Measurements from ENCODE around the gene NRP2.

DNA sequence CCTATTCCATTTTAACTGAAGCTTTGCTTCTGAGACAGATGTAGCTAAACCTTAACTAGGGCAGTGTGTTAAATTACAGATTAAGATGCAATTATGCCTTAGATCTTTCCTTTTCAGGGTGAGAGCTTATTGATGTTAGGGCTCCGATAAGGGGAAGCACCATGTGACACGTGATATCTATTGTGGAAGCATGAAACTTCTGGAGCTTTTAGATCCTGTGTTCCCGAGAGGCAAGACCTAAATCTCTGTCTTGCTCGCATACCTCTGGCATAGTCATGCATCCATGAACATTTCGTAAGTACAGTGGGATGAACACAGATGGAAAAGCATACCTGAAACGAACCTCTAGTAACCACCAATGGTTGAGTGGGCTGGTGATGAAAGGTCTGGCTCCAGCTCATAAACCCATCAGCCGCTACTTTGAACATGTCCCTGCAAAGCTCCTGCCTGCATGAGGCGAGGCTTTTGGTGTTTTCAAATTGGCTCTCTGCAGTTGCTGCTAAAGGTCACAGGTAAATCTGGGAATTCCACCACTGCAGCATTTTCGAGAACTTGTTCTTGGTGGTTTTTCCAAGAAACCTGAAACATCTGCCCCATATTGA is 3.7 kb upstream of the NRP2 start:
- TF ChIP-seq, protein P1, sequence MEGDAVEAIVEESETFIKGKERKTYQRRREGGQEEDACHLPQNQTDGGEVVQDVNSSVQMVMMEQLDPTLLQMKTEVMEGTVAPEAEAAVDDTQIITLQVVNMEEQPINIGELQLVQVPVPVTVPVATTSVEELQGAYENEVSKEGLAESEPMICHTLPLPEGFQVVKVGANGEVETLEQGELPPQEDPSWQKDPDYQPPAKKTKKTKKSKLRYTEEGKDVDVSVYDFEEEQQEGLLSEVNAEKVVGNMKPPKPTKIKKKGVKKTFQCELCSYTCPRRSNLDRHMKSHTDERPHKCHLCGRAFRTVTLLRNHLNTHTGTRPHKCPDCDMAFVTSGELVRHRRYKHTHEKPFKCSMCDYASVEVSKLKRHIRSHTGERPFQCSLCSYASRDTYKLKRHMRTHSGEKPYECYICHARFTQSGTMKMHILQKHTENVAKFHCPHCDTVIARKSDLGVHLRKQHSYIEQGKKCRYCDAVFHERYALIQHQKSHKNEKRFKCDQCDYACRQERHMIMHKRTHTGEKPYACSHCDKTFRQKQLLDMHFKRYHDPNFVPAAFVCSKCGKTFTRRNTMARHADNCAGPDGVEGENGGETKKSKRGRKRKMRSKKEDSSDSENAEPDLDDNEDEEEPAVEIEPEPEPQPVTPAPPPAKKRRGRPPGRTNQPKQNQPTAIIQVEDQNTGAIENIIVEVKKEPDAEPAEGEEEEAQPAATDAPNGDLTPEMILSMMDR (conservative IDR thresholded peaks at IDR 0.05; ENCODE audit: low read length), result no peak
- TF ChIP-seq EZH2phosphoT487 (IDR thresholded peaks at IDR 0.05; ENCODE audit: borderline replicate concordance), result no peak
